ENCODE measurements around the gene PTPRK.

PTPRK gene

DNA sequence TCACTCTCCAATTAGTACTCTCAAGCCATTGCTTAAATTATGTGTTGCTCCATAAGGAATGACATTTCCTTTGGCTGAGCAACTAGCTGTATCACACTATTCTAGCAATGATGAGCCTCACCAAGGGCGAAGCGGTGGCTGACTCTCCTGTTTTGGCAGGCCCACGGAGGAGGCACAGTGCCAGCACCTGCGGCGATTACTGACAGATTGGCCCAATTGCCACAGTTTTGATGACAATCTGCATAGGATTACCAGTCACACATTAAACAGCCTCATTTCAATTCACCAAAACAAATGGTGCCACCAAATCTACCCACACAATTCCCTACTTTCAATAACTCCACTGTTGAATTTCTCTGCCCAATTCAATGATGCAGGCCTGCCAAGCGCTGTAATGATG, 286.9 kb downstream of the PTPRK start:
- no peak overlapping the region for H3K4me2 ChIP-seq (ENCODE audit: low read length, poor library complexity, severe bottlenecking)
- H3K79me1 ChIP-seq (replicated peaks; ENCODE audit: low read length, poor library complexity, severe bottlenecking) = peaks cover 7% of the 10 kb centered on the region
- H2AFZ ChIP-seq (ENCODE audit: low read depth, low read length) = no peak overlapping the region
- H2BK120ac ChIP-seq (ENCODE audit: low read depth, low read length) = no peak overlapping the region
- no peak overlapping the region for H2BK5ac ChIP-seq (ENCODE audit: low read depth, low read length, poor library complexity, severe bottlenecking)
- no peak overlapping the region for H3K4ac ChIP-seq (ENCODE audit: low read depth in 1 of 2, low read length in 2 of 2)
- WGBS = 98% methylated on average over 6 of the region's 6 CpGs
- H2BK15ac ChIP-seq (ENCODE audit: low read depth, poor library complexity, severe bottlenecking) = no peak overlapping the region
- no peak overlapping the region for H3K27ac ChIP-seq (ENCODE audit: low read length, poor library complexity, severe bottlenecking)
- H3K4me1 ChIP-seq (ENCODE audit: control insufficient read depth, insufficient read depth, low read depth, low read length) = no peaks in the 10 kb centered on the region
- no peak for DNase-seq
- H3K4me3 ChIP-seq (ENCODE audit: insufficient read depth in 1 of 2, low read depth in 1 of 2, low read length in 2 of 2) = no peak overlapping the region
- H3K18ac ChIP-seq (ENCODE audit: low read depth in 1 of 2, low read length in 2 of 2) = no peak overlapping the region
- H4K8ac ChIP-seq (ENCODE audit: low read length) = no peak overlapping the region
- H2BK12ac ChIP-seq (ENCODE audit: low read length in 2 of 2) = no peak overlapping the region
- no peak overlapping the region for H3K9ac ChIP-seq (ENCODE audit: low read length)
- no peaks in the 10 kb centered on the region for H3K36me3 ChIP-seq (ENCODE audit: control insufficient read depth in 1 of 2, insufficient read depth in 2 of 2, low read depth in 1 of 2, low read length in 2 of 2)
- H2AK5ac ChIP-seq (ENCODE audit: low read length, severe bottlenecking) = no peak overlapping the region
- H3K23ac ChIP-seq (ENCODE audit: low read length in 2 of 2) = no peak overlapping the region
- no peaks in the 10 kb centered on the region for H3K9me3 ChIP-seq (ENCODE audit: control insufficient read depth, low read length)
- no peak overlapping the region for H4K91ac ChIP-seq (ENCODE audit: low read length)
- H3K14ac ChIP-seq (ENCODE audit: low read length in 2 of 2) = no peak overlapping the region
- no peaks in the 10 kb centered on the region for H3K27me3 ChIP-seq (ENCODE audit: control insufficient read depth in 1 of 2, insufficient read depth in 1 of 2, low read length in 2 of 2)

DNA sequence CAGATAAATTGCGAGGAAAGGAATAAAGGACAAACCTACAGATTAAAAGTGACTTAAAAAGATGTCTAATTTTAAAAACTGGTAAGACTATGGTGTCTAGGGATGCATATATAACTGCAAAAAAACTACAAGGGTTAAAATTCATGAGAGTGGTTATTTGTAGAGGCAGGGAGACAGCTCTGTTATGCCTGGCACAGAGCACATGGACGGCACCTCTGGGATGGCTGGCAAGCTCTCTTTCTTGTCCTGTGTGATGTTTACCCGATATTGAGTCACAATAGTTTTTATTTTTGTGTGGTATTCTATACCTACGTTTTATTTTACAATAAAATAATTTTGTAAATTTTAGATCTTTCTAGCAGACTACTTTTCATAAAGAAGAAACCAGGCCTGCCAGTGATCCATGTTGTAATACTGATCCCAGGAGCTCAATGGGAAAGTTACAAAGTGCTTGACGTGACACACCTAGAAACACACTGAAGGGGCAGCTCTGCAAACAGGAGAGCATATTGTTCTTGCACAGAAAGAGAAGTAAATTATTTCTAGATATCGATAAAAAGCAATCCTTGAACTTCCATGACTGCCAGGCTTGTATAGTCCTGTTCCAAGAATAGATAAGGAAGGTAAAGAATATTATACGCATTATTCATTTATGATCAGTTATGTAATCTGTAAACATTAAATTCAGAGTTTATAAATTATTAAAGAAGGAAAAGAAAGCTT, 290.0 kb downstream of the PTPRK start:
- Histone ChIP-seq H3K4ac (ENCODE audit: low read depth in 1 of 2, low read length in 2 of 2) (no peak overlapping the region), H2BK5ac (ENCODE audit: low read depth, low read length, poor library complexity, severe bottlenecking) (no peak overlapping the region), H2AFZ (ENCODE audit: low read depth, low read length) (no peak overlapping the region), H3K14ac (ENCODE audit: low read length in 2 of 2) (no peak overlapping the region), H3K27me3 (ENCODE audit: control insufficient read depth in 1 of 2, insufficient read depth in 1 of 2, low read length in 2 of 2) (no peaks in the 10 kb centered on the region), H2BK12ac (ENCODE audit: low read length in 2 of 2) (no peak overlapping the region), H3K9ac (ENCODE audit: low read length) (no peak overlapping the region), H3K4me3 (ENCODE audit: insufficient read depth in 1 of 2, low read depth in 1 of 2, low read length in 2 of 2) (no peak overlapping the region), H3K4me2 (ENCODE audit: low read length, poor library complexity, severe bottlenecking) (no peak overlapping the region), H2BK120ac (ENCODE audit: low read depth, low read length) (no peak overlapping the region), H3K36me3 (ENCODE audit: control insufficient read depth in 1 of 2, insufficient read depth in 2 of 2, low read depth in 1 of 2, low read length in 2 of 2) (no peaks in the 10 kb centered on the region), H2AK5ac (ENCODE audit: low read length, severe bottlenecking) (no peak overlapping the region), H3K9me3 (ENCODE audit: control insufficient read depth, low read length) (no peaks in the 10 kb centered on the region), H3K27ac (ENCODE audit: low read length, poor library complexity, severe bottlenecking) (no peak overlapping the region), H2BK15ac (ENCODE audit: low read depth, poor library complexity, severe bottlenecking) (no peak overlapping the region), H4K91ac (ENCODE audit: low read length) (no peak overlapping the region), H3K4me1 (ENCODE audit: control insufficient read depth, insufficient read depth, low read depth, low read length) (no peaks in the 10 kb centered on the region), H3K79me1 (replicated peaks; ENCODE audit: low read length, poor library complexity, severe bottlenecking) (peaks cover 6% of the 10 kb centered on the region), H3K23ac (ENCODE audit: low read length in 2 of 2) (no peak overlapping the region), H4K8ac (ENCODE audit: low read length) (no peak overlapping the region), H3K18ac (ENCODE audit: low read depth in 1 of 2, low read length in 2 of 2) (no peak overlapping the region)
- DNase-seq = no peak
- WGBS = 96% methylated on average over 3 of the region's 7 CpGs

DNA sequence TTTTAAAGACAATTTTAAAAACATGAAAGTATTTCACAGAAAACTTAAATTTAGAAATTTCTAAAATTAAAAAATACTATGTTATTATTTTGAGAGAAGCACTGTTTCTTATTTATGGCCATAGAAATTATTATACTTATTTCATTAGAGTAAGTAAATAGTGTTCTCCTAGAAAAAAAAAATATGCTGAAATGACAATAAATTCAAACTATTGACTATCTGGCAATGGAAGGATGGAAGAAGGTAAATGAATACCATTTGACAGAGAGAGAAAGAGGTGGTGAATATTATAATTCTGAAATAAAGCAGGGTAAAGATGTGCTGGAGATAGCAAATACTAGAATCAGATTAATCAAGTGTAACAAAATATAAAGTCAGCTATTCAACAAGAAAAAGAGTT, 294.8 kb downstream of the PTPRK start:
- Histone ChIP-seq H2BK5ac (ENCODE audit: low read depth, low read length, poor library complexity, severe bottlenecking) (no peak overlapping the region), H4K91ac (ENCODE audit: low read length) (no peak overlapping the region), H3K18ac (ENCODE audit: low read depth in 1 of 2, low read length in 2 of 2) (no peak overlapping the region), H3K9ac (ENCODE audit: low read length) (no peak overlapping the region), H3K14ac (ENCODE audit: low read length in 2 of 2) (no peak overlapping the region), H3K27ac (ENCODE audit: low read length, poor library complexity, severe bottlenecking) (no peak overlapping the region), H2BK15ac (ENCODE audit: low read depth, poor library complexity, severe bottlenecking) (no peak overlapping the region), H3K27me3 (ENCODE audit: control insufficient read depth in 1 of 2, insufficient read depth in 1 of 2, low read length in 2 of 2) (no peaks in the 10 kb centered on the region), H2AFZ (ENCODE audit: low read depth, low read length) (no peak overlapping the region), H3K4me1 (ENCODE audit: control insufficient read depth, insufficient read depth, low read depth, low read length) (no peaks in the 10 kb centered on the region), H3K79me1 (replicated peaks; ENCODE audit: low read length, poor library complexity, severe bottlenecking) (peaks cover 8% of the 10 kb centered on the region), H3K4ac (ENCODE audit: low read depth in 1 of 2, low read length in 2 of 2) (no peak overlapping the region), H2BK12ac (ENCODE audit: low read length in 2 of 2) (no peak overlapping the region), H3K9me3 (ENCODE audit: control insufficient read depth, low read length) (no peaks in the 10 kb centered on the region), H3K4me3 (ENCODE audit: insufficient read depth in 1 of 2, low read depth in 1 of 2, low read length in 2 of 2) (no peak overlapping the region), H4K8ac (ENCODE audit: low read length) (no peak overlapping the region), H2AK5ac (ENCODE audit: low read length, severe bottlenecking) (no peak overlapping the region), H3K4me2 (ENCODE audit: low read length, poor library complexity, severe bottlenecking) (no peak overlapping the region), H2BK120ac (ENCODE audit: low read depth, low read length) (no peak overlapping the region), H3K23ac (ENCODE audit: low read length in 2 of 2) (no peak overlapping the region), H3K36me3 (ENCODE audit: control insufficient read depth in 1 of 2, insufficient read depth in 2 of 2, low read depth in 1 of 2, low read length in 2 of 2) (no peaks in the 10 kb centered on the region)
- no peak for DNase-seq

DNA sequence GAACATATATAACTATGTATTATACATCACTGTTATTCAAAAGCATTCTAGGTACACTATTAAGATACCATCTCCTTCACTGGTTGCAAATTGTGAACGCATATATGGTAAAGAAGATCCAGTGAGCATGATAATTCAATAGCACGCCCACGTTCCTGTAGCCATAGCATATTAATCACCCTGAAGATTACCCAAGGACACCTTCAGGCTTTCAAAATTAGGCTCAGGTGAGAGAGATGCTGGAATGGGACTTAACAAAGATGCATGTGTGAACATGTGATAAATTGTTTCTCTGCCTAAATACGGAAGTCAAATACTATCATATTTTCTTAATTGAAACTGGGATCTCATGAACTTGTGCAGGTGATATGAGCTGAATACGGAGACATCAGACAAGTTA, 303.5 kb downstream of the PTPRK start:
- no peak overlapping the region for H3K14ac ChIP-seq (ENCODE audit: low read length in 2 of 2)
- no peak overlapping the region for H3K4ac ChIP-seq (ENCODE audit: low read depth in 1 of 2, low read length in 2 of 2)
- no peak overlapping the region for H2BK15ac ChIP-seq (ENCODE audit: low read depth, poor library complexity, severe bottlenecking)
- no peak overlapping the region for H4K8ac ChIP-seq (ENCODE audit: low read length)
- no peaks in the 10 kb centered on the region for H3K9me3 ChIP-seq (ENCODE audit: control insufficient read depth, low read length)
- no peak overlapping the region for H2BK12ac ChIP-seq (ENCODE audit: low read length in 2 of 2)
- no peak for DNase-seq
- H3K18ac ChIP-seq (ENCODE audit: low read depth in 1 of 2, low read length in 2 of 2) = no peak overlapping the region
- no peak overlapping the region for H2BK5ac ChIP-seq (ENCODE audit: low read depth, low read length, poor library complexity, severe bottlenecking)
- no peak overlapping the region for H3K23ac ChIP-seq (ENCODE audit: low read length in 2 of 2)
- H2BK120ac ChIP-seq (ENCODE audit: low read depth, low read length) = no peak overlapping the region
- H3K79me1 ChIP-seq (replicated peaks; ENCODE audit: low read length, poor library complexity, severe bottlenecking) = peaks cover 7% of the 10 kb centered on the region
- H3K9ac ChIP-seq (ENCODE audit: low read length) = no peak overlapping the region
- no peak overlapping the region for H3K4me3 ChIP-seq (ENCODE audit: insufficient read depth in 1 of 2, low read depth in 1 of 2, low read length in 2 of 2)
- H3K4me2 ChIP-seq (ENCODE audit: low read length, poor library complexity, severe bottlenecking) = no peak overlapping the region
- H2AFZ ChIP-seq (ENCODE audit: low read depth, low read length) = no peak overlapping the region
- H3K27me3 ChIP-seq (ENCODE audit: control insufficient read depth in 1 of 2, insufficient read depth in 1 of 2, low read length in 2 of 2) = no peaks in the 10 kb centered on the region
- H3K27ac ChIP-seq (ENCODE audit: low read length, poor library complexity, severe bottlenecking) = no peak overlapping the region
- H3K36me3 ChIP-seq (ENCODE audit: control insufficient read depth in 1 of 2, insufficient read depth in 2 of 2, low read depth in 1 of 2, low read length in 2 of 2) = peaks cover 0 to 4% of the 10 kb centered on the region in 2 experiments
- H4K91ac ChIP-seq (ENCODE audit: low read length) = no peak overlapping the region
- no peaks in the 10 kb centered on the region for H3K4me1 ChIP-seq (ENCODE audit: control insufficient read depth, insufficient read depth, low read depth, low read length)
- H2AK5ac ChIP-seq (ENCODE audit: low read length, severe bottlenecking) = no peak overlapping the region
- WGBS = 100% methylated on average over 3 of the region's 5 CpGs
